HG03060 (cell line): ENCODE data around the gene B4GALT7.
"Not testable (repeated sequence)": the region's sequence is repeated elsewhere in the genome, so short reads cannot be mapped to it uniquely, and the experiment has no call there.

ENCODE experiments used
- ATAC-seq: cut with Tn5 transposase; IDR thresholded peaks from one replicate; pipeline ENCODE4 v1.9.1; 2021; ENCODE audit warnings: low read depth, moderate number of reproducible peaks; ENCODE audit not compliant: unreplicated experiment

B4GALT7 gene, protein sequence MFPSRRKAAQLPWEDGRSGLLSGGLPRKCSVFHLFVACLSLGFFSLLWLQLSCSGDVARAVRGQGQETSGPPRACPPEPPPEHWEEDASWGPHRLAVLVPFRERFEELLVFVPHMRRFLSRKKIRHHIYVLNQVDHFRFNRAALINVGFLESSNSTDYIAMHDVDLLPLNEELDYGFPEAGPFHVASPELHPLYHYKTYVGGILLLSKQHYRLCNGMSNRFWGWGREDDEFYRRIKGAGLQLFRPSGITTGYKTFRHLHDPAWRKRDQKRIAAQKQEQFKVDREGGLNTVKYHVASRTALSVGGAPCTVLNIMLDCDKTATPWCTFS

DNA sequence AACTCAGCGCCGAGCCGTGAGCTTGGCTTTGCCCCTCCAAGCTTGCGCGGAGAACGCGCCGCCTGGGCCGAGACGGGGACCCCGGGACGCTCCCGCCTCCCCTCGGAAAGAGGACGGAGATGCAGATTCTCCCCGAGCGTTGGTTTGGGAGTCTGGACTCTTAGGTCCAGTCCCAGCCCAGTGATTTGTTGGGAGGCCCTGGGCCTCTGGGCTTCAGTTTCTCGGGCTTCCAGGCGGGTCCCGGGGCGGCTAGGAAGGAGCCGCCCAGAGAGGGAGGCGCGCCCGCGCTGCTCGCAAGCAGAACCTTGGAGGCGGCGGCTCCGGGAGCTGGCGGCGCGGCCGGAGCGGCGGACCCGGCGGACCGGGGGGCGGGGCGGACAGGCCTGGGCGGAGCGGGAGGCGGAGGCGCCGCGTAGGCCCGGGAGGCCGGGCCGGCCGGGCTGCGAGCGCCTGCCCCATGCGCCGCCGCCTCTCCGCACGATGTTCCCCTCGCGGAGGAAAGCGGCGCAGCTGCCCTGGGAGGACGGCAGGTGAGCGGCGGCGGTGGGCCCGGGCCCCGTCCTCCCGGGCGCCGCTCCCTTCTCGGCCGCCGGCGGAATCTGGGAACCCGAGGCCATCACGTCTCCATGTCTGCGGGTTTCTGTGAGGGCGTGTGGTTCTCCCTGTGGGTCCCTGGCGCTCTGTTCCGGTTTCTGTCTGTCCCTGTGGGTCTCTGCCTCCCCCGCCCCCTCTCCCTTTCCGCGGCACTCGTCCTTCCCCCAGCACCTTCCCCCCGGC is at the start of gene B4GALT7:
Gene B4GALT7 (plus strand): TSS at position 402 of the 777 bp plus-strand sequence. CDS start 79 bp downstream, at position 481.
- peak; percentile 50 for ATAC-seq

DNA sequence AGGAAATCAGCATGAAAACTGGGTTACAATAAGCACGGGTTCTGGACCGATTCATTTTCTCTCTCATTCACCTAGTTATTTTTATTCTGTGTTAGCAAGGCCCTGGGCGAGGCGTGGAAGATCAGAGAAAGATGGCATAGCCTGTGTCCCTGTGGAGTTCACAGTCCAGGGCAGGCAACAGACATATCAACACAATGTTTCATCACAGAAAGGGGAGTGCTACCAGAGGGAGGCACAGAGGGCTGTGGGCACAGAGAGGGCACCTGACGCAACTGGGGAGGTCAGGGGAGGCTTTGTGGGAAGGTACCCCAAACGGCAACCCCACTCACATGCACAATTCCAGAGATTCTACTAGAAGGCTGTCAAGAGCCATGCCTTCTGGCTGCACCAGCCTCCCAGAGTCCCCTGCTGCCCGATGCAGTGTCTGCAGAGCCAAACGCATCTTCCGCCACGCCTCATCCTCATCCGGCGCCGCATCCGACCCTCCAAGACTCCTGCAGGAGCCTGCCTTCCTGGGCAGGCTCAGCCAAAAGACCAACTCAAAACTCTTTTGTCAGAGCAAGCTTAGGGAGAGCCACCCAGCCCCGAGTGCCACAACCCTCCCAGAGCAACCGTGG is 47.0 kb upstream of the B4GALT7 start:
- no peak for ATAC-seq

DNA sequence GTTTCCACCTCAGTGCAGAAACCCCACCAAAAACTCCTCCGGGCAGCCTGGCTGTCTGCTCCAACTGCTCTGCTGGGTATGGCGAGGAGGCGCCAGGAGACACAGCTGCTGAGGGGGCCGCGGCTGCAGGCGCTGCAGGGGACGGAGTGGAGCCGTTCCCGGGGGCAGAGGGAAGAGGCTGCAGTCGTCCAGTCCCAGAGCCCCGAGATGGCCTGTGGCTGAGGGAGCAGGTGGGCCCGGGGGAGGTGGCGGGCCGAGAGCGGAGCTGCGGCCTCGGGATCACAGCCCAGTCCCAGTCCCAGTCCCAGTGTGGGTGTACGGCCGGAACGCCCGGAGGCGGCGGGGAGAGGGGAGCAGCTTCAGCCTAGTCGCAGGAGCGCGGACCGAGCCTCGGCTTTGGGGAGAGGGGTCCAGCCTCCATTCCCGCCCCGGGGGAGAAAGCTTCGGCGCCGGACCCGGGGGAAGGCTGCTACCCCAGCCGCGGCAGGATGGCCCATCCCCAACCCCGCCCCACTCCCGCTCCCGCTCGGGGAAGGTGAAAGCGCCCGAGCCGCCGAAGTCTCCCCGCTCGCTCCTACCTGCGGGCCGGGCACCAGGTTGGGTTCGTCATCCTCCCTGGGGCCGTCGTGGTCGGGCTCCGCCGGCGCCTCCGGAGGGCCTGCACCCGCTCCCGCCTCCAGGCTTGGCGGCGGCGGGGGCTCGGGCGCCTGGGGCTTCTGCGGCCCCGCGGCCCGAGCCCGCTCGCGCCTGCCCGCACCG is 46.1 kb upstream of the B4GALT7 start:
- ATAC-seq = peak; percentile 23

DNA sequence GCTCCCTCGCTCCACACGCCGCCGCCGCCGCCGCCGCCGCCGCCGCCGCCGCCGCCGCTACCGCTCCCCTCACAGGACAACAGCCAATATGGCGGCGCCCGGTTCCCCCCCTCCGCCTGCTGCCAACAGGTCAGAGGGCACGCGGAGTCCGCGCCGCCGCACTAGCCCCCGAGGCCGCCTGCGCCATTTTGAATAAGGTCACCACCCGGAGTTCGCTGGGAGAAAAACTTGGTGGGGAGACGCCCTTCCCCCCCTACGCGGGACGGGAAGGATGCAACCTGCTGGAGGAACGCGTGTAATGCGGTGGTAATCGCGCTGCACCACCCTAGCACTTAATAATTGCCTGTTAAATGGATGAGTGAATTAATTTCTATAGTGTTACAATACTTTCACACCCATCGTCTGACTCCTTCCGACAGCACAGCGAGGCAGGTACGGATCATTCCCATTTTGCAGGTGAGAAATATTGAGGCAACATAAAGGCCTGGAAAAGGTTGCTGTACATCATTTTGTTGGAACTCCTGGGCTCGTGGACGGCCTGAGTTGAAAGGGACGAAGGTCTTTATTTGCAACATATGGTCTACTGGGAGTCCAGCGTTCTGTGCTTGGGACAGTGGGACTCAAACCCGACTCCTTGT is 45.3 kb upstream of the B4GALT7 start, which contains the start of gene FAM193B:
Gene FAM193B (minus strand): TSS at position 90 of the 638 bp plus-strand sequence. CDS start 105 bp downstream, outside the sequence.
- ATAC-seq = peak; percentile 58

DNA sequence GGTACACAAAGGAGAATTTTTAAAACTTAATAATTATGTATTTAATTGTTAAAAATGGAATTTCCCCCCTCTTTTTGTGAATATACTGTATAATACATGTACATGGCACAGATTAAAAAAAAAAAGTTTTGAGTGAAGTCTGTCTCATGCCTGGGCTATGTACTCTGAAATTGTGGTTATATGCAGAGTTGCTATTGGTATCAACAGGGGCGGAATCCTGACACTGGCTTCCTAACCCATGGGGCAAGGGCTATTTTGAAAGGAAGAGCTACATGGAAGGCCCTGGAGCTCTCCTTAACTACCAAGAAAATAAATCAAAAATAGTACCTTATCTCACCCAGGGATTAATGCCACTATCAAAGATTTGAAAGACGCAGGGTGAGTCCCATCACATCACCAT is 44.7 kb upstream of the B4GALT7 start:
- ATAC-seq = no peak

DNA sequence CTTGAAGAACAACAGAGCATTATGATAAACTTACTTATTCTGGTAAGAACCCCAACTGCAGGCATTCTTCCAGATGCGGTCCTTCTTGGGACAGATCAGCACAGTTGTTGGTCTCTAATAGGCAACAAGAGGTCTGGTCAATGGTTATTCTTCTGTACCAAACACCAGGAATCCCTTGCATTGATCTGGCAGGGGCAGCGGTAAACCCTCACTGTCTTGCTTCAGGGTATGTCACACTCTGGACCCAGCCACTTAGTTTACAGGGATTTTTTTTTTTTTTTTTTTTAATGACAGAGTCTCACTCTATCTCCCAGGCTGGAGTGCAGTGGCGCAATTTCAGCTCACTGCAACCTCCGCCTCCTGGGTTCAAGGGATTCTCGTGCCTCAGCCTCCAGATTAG is 44.3 kb upstream of the B4GALT7 start:
- ATAC-seq = no peak

DNA sequence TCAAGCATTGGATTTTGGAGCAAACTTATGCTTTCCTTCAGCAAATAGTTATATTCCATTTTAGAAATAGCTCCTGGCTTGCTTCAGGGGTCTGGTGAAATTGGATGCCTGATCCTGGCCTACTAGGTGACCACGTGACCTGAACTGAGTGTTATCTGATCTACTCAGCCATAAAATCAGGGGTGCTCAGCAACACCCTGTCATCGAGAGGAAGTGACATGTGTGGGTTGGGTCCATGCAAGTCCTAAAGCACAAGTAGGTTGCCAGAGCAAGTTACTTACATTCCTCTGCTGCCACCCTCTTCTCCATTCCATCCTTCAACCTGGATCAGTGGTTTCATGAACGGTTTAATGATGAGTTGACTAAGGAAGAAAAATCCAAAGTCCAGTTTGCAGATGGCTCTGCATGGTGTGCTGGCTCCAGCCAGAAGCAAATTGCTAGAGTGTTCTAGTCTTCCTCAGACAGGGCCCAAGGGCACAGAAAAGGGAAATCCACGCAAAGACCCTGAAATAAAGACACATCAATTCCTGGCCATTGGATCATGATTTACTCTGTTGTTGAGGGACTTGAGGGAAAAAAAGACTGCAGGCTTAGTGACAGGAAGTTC is 42.8 kb upstream of the B4GALT7 start:
- no peak for ATAC-seq

DNA sequence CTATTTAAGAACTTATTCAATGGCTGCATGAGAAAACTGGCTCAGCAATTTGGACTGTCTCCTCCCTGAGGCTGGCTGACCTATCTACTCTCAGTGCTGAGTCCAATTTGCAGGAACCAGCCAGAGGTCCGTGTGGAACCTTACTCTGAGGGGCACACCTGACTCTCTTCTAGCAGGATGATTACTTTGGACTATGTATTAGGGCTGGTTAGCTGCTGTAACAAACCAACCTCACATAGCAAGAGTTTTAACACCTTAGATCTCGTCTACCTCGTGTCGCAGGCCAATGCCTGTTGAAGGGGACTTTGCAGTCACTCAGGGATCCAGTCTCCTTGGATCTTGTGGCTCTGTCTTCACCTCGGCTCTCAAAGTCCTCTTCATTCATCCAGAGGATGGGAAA is 42.1 kb upstream of the B4GALT7 start:
- ATAC-seq = no peak

DNA sequence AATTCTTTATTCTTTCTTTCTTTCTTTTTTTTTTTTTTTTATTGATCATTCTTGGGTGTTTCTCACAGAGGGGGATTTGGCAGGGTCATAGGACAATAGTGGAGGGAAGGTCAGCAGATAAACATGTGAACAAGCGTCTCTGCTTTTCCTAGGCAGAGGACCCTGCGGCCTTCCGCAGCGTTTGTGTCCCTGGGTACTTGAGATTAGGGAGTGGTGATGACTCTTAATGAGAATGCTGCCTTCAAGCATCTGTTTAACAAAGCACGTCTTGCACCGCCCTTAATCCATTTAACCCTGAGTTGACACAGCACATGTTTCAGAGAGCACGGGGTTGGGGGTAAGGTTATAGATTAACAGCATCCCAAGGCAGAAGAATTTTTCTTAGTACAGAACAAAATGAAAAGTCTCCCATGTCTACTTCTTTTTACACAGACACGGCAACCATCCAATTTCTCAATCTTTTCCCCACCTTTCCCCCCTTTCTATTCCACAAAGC is 40.4 kb upstream of the B4GALT7 start:
- not testable (repeated sequence) for ATAC-seq

DNA sequence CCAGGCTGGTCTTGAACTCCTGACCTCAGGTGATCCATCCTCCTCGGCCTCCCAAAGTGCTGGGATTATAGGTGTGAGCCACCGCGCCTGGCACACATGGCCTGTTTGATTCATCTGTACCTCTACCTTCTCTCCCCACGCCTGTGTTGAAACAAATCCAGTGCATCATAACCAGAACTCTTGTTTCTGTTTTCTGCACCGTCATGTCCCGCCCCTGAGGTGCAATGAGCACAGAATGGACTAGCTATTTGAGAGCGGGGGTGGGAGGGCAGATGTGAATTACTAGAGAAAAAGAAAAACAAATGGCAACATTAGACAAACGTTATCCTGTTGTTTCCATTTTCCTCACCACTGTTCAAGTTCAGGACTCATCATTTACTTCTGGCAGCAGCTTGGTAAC is 34.9 kb upstream of the B4GALT7 start:
- ATAC-seq = no peak

DNA sequence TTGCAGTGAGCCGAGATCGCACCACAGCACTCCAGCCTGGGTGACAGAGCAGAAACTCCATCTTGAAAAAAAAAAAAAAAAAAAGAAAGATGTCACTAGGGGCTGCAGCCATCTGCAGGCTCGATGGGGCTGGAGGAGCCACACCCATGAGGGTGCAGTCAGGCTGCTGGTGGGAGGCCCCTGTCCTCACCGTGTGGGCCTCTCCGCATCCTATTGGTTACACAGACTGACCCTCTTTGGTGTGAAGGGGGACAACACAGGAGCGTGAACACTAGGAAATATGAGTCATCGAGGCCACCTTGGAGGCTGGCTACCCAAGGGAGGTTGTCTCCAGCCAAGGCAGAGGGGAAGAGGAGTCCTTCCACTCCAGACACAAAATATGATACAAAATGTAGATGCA is 31.6 kb upstream of the B4GALT7 start:
- no peak for ATAC-seq

DNA sequence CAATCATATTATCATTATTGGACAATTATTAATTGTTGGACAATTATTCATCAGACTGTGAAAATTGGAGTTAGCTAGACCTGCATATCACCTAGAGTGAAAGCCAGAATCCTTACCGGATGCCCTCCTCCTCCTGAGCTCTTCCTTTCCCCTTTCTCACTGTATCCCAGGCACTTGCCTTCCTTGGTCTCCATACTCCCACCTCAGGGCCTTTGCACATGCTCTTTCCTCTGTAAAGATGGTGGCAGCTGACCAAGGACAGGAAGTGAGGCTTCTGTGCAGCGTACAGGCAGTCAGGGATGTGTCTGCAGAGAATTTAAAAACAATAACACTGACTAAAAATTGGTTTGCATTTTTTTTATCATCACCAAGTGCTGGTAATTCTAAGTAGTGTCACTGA is 30.0 kb upstream of the B4GALT7 start:
- no peak for ATAC-seq

DNA sequence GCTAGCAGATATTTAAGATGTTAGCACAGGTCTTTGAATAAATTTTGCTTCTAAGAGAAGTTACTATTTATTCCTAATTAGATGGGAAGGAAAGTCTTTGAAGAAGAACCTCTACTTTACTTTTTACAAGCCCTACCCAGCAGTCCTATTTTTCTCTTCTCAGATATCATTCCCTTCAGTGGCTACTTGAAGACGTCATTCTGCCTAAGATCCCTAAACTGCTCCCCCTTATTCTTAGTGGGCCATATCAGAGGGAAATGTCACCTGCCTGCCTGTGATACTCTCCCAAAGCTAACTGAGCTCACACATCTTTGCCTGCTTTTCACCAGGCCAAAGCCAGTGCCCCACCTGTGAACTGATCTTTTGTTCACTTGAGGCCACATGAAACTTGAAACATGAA is 24.4 kb upstream of the B4GALT7 start:
- ATAC-seq = no peak

DNA sequence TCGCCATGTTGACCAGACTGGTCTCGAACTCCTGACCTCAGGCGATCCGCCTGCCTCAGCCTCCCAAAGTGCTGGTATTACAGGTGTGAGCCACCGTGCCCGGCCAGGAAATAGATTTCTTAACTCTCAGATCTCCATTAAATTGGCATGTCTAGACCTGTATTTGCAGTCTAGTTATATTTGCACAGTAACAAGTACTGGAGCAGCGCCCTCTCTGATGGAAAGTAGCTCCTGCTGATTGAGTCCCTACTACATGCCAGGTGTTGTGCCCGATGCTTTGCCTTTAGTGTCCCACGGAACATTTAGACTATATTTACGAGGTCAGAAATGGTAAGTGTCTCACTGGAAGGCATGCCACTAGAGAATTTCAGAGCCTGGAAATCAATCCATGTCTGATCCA is 23.8 kb upstream of the B4GALT7 start:
- no peak for ATAC-seq

DNA sequence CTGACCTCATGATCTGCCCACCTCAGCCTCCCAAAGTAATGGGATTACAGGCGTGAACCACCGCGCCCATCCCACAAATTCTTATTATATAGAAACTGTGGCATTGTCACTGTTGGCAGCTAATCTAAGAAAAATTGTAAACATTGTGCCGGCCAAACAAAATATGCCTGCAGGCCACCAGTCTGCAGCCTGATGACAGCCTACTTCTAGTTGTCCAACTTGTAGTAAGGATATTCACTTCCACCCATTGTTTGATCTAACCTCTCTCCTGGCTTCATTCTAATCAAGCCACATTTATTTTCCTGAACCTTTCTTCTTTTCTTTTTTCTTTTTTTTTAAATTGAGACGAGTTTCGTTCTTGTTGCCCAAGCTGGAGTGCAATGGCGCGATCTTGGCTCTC is 21.6 kb upstream of the B4GALT7 start:
- ATAC-seq = no peak

DNA sequence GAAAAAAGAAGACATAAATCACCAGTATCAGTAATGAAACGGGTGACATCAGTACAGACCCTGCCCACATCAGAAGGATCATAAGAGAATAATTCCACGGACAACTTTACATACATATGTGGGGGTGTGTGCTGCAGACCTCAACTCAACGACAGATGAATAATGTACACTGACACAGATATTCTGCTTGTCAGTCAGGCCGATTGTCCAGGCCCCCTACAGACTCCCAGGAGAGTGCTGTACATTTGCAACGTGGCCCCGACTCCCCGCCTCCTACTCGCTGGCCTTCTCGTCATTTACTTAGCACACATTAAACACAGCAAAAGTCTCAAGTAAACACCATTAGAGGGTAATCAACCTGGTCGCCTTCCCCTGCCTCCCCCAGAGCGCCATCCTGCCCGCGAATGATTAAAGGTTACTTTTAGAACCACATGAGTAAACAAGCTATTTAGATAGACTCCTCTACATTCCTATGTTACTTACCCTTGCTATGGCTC is 11.5 kb upstream of the B4GALT7 start:
- ATAC-seq = no peak

DNA sequence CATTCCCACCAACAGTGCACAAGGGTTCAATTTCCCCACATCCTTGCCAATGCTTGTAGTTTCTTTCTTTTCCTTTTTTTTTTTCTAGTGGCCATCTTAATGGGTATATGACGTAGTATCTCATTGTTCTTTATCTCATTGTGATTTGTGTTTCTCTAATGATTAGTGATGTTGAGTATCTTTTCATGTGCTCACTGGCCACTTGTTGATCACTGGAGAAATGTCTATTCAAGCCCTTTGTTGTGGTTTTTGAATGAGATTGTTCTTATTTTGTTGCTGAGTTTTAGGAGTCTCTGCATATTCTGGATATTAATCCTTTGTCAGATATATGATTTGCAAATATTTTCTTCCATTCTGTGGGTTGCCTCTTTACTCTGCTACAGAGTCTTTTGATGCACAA is 9.5 kb upstream of the B4GALT7 start:
- ATAC-seq = no peak

DNA sequence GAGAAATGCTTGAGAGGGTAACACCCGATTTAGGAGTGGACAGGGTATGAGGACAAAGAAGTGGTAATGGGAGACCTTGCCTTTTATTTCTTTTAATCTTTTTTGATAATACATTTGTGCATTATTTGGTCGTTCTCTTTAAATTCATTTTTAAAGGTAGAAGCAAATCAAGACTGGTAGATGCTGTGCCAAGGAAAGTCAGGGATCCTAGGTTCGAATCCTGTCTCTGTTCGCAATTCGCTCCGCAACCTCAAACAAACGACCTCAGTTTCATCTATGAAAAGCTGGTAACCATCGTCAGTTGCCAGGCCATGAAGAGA is 8.3 kb upstream of the B4GALT7 start:
- no peak for ATAC-seq

DNA sequence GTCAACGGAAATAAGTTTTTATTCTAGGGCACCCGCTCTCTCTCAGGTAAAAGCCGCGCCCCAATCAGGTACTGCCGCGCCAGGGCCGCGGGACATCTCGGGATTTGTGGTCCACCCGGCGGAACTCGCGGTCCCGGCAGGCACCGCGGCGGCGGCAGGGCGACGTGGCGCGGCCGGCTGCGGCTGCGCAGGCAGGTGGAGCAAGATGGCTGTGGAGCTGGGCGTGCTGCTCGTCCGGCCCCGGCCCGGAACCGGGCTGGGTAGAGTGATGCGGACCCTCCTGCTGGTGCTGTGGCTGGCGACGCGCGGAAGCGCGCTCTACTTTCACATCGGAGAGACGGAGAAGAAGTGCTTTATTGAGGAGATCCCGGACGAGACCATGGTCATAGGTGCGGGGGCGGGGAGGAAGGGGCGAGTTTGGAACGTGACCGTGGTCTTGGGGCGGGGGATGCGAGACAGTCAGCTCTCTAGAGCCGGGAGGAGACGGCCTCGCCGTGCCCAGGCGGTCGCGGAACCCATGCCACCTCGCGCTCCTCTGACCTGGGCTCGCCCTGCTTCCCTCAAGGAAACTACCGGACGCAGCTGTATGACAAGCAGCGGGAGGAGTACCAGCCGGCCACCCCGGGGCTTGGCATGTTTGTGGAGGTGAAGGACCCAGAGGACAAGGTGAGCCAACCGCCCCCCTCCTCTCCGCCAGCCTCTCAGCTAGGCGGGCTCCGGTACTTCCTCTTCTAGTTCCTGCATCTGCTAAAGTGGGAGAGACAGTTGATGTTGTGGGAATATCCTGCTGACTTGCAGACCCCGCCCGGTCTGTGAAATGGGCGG is 7.7 kb upstream of the B4GALT7 start, which contains the start of gene TMED9:
Gene TMED9 (plus strand): TSS at position 194 of the 825 bp plus-strand sequence. CDS start 12 bp downstream, at position 206.
- ATAC-seq = no peak
